Neural cell (in vitro differentiated cells): ENCODE results near the gene RERE. TPM values are rescaled to one million over a fixed set of nuclear protein-coding genes. Genes with fewer than 3 reads are reported as not detected.

Experiments used
- H2AFZ ChIP-seq: fragments of 200-600, 300-800 bp; sonication (generic), shearing (Covaris generic); 2 replicates; pipeline ENCODE4 v1.6.0; 2014; ENCODE audit warnings: low read depth, mild to moderate bottlenecking, antibody characterized with exemption, low read length, moderate library complexity
- H3F3A ChIP-seq: fragments of 200-600 bp; shearing (Covaris generic); 2 replicates; pipeline ENCODE4 v1.6.1; 2016; ENCODE audit warnings: mild to moderate bottlenecking, moderate library complexity, mixed read lengths, antibody characterized with exemption, low read length; ENCODE audit not compliant: insufficient read depth, poor library complexity, severe bottlenecking
- H3K27ac ChIP-seq: fragments of 200-600, 300-800 bp; sonication (generic), shearing (Covaris generic); 2 replicates; pipeline ENCODE4 v1.5.1; 2014; ENCODE audit warnings: mild to moderate bottlenecking, low read length, moderate library complexity
- H3K27me3 ChIP-seq: fragments of 300-800, 200-600 bp; sonication (generic), shearing (Covaris generic); 2 replicates; pipeline ENCODE4 v1.6.0; 2014; ENCODE audit warnings: mild to moderate bottlenecking, low read depth, low read length, moderate library complexity; ENCODE audit not compliant: insufficient read depth
- H3K36me3 ChIP-seq: fragments of 300-800, 200-600 bp; sonication (generic), shearing (Covaris generic); 2 replicates; pipeline ENCODE4 v1.5.1; 2014; ENCODE audit warnings: mild to moderate bottlenecking, antibody characterized with exemption, low read length, moderate library complexity; ENCODE audit not compliant: insufficient read depth
- H3K4me2 ChIP-seq: fragments of 300-800, 200-600 bp; sonication (generic), shearing (Covaris generic); 2 replicates; pipeline ENCODE4 v1.6.0; 2014; ENCODE audit warnings: mild to moderate bottlenecking, low read length
- H3K4me3 ChIP-seq: fragments of 300-800, 200-600 bp; sonication (generic), shearing (Covaris generic); 2 replicates; pipeline ENCODE4 v1.5.1; 2014; ENCODE audit warnings: mild to moderate bottlenecking, low read length, moderate library complexity
- H3K79me2 ChIP-seq: fragments of 200-600 bp; shearing (Covaris generic); replicated peaks from 2 replicates; pipeline ENCODE4 v1.6.0; 2014; ENCODE audit warnings: mild to moderate bottlenecking, low read length, moderate library complexity; ENCODE audit not compliant: insufficient read depth
- H3K9ac ChIP-seq: fragments of 300-800, 200-600 bp; sonication (generic), shearing (Covaris generic); 2 replicates; pipeline ENCODE4 v1.6.1; 2016; ENCODE audit warnings: mild to moderate bottlenecking, low read length, mixed read lengths
- H3K9me2 ChIP-seq: fragments of 200-600 bp; shearing (Covaris generic); 2 replicates; pipeline ENCODE4 v1.6.1; 2016; ENCODE audit warnings: mild to moderate bottlenecking, low read length, mixed read lengths; ENCODE audit not compliant: insufficient read depth
- H3K9me3 ChIP-seq: fragments of 200-600, 300-800 bp; sonication (generic), shearing (Covaris generic); 2 replicates; pipeline ENCODE4 v1.6.1; 2016; ENCODE audit warnings: mild to moderate bottlenecking, mixed run types, low read length, moderate library complexity, mixed read lengths
- H4K20me1 ChIP-seq: fragments of 200-600 bp; shearing (Covaris generic); 2 replicates; pipeline ENCODE4 v1.6.1; 2016; ENCODE audit warnings: mild to moderate bottlenecking, mixed run types; ENCODE audit not compliant: insufficient read depth
- CTCF ChIP-seq: fragments of 450-650 bp; IDR thresholded peaks from 2 replicates; pipeline ENCODE4 v1.5.1; 2014; ENCODE audit warnings: antibody characterized with exemption, mild to moderate bottlenecking, moderate library complexity; ENCODE audit not compliant: poor library complexity, severe bottlenecking
- EP300 ChIP-seq: fragments of 450-650 bp; conservative IDR thresholded peaks from 2 replicates; pipeline ENCODE4 v1.6.1; 2014; ENCODE audit warnings: antibody characterized with exemption, mild to moderate bottlenecking, moderate library complexity; ENCODE audit not compliant: poor library complexity, severe bottlenecking
- EZH2 ChIP-seq: fragments of 200-600, 300-800 bp; shearing (Covaris generic), sonication (generic); IDR thresholded peaks from 2 replicates; pipeline ENCODE4 v1.6.1; 2014; ENCODE audit warnings: antibody characterized with exemption, low read length, borderline replicate concordance, mild to moderate bottlenecking; ENCODE audit not compliant: insufficient read depth, poor library complexity, severe bottlenecking
- POLR2AphosphoS5 ChIP-seq: IDR thresholded peaks from 2 replicates; pipeline ENCODE4 v1.6.1; 2012
- REST ChIP-seq: IDR thresholded peaks from 2 replicates; pipeline ENCODE4 v1.6.1; 2012; ENCODE audit warnings: borderline replicate concordance
- polyA plus RNA-seq: library from polyadenylated mRNA; depleted of rRNA; stranded (reverse); fragments of >200 nt; gene quantifications from 2 replicates; pipeline ENCODE4 v1.2.3, GENCODE V29; 2014

RERE gene
- polyA plus RNA-seq, 1 donor from 2014 or later: 21.0 TPM

- Histone ChIP-seq H4K20me1 (no peaks in the 10 kb centered on the region), H3K9me3 (no peaks in the 10 kb centered on the region), H3K27me3 (no peaks in the 10 kb centered on the region), H3K4me2 (no peak overlapping the region), H3K79me2 (peaks cover 19% of the 10 kb centered on the region), H3K9me2 (no peaks in the 10 kb centered on the region), H3F3A (no peaks in the 10 kb centered on the region), H2AFZ (no peak overlapping the region), H3K27ac (no peak overlapping the region), H3K4me3 (no peak overlapping the region), H3K36me3 (no peaks in the 10 kb centered on the region), H3K9ac (no peak overlapping the region)
- TF ChIP-seq EZH2 (no peak), REST (no peak), EP300 (no peak), CTCF (no peak)
These were observed 279.4 kb downstream of the RERE start for GRCh38 chr1:8537991-8538390.

GRCh38 chr1:8536515-8536914 lies 280.9 kb downstream of the RERE start:
- H3K9ac ChIP-seq: no peak overlapping the region
- H3K27ac ChIP-seq: no peak overlapping the region
- no peak for TF ChIP-seq EZH2
- no peak for TF ChIP-seq POLR2AphosphoS5
- no peak for TF ChIP-seq REST
- no peak overlapping the region for H3K4me3 ChIP-seq
- peaks cover 16% of the 10 kb centered on the region for H3K79me2 ChIP-seq
- no peaks in the 10 kb centered on the region for H3F3A ChIP-seq
- H3K4me2 ChIP-seq: no peak overlapping the region
- H4K20me1 ChIP-seq: no peaks in the 10 kb centered on the region
- no peaks in the 10 kb centered on the region for H3K27me3 ChIP-seq
- no peaks in the 10 kb centered on the region for H3K9me3 ChIP-seq
- no peaks in the 10 kb centered on the region for H3K9me2 ChIP-seq
- no peak overlapping the region for H2AFZ ChIP-seq
- no peaks in the 10 kb centered on the region for H3K36me3 ChIP-seq
